HL-60 (cell line): ENCODE results near the gene ZNF511.

Experiments
- CTCF ChIP-seq: IDR thresholded peaks from one replicate; pipeline ENCODE4 v1.5.1; 2011; ENCODE audit warnings: low read length, control low read depth, inconsistent platforms; ENCODE audit not compliant: insufficient read depth
- GABPA ChIP-seq: IDR thresholded peaks from 2 replicates; pipeline ENCODE4 v1.6.1; 2012; ENCODE audit warnings: low read depth
- POLR2AphosphoS5 ChIP-seq: IDR thresholded peaks from 2 replicates; pipeline ENCODE4 v1.6.1; 2012; ENCODE audit warnings: low read depth
- REST ChIP-seq: IDR thresholded peaks from 2 replicates; pipeline ENCODE4 v1.6.1; 2012; ENCODE audit warnings: low read depth; ENCODE audit not compliant: insufficient replicate concordance
- SPI1 ChIP-seq: IDR thresholded peaks from 2 replicates; pipeline ENCODE4 v1.6.1; 2012; ENCODE audit warnings: low read depth, mild to moderate bottlenecking, borderline replicate concordance

GRCh38 chr10:133275684-133276092, 33.0 kb upstream of the ZNF511 start:
- no peak for TF ChIP-seq CTCF
- no peak for TF ChIP-seq REST
- TF ChIP-seq POLR2AphosphoS5: no peak
- TF ChIP-seq GABPA: no peak
- TF ChIP-seq SPI1: no peak
